CD4-positive, alpha-beta T cell treated with Interleukin-12 subunit alpha and Interleukin-12 subunit beta, for 1 hour (primary cell): Measurements from ENCODE around the gene FHOD1.

Source experiments
- DNase-seq: peaks from one replicate; pipeline ENCODE4 v3.0.0-alpha.2; 2020

Gene FHOD1

DNA sequence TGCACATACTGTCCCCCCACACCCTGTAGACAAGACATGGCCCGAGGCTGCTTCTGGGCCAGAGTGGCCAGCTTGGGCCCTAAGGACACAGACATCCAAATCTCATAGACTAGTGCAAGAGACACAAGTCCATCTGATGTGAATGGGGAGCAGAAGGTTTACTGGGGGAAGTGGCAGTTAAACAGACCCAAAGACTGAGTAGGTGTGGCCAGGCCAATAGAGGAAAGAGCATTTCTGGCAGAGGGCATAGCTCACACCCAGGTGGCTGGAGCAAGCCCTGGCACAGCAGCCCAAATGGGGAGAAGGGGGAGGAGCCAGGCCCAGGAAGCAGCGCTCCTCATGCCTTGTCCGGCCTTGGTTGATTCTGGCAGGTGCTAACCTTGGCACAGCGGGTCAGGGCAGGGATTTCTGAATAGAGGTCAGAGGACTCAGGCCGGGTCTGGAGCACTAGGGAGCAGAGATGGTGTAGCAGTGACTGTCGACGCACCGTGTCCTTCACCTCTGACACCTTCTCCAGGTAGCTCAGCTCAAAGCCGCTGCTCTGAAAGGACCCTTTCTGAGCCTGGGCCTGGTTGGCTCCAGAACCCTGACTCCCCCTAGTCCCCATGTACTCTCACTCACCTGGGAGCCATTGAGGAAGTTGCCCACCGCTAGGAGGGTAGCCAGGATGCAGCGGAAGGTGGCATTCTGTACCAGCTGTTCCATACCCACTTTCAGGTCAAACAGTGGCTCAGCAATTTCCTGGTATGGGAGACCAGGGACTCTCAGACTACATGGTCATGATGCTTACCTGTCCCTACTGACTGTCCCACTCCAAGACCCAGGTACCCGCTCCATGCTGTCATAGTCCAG, 16.2 kb downstream of the FHOD1 start:
- no peak for DNase-seq

DNA sequence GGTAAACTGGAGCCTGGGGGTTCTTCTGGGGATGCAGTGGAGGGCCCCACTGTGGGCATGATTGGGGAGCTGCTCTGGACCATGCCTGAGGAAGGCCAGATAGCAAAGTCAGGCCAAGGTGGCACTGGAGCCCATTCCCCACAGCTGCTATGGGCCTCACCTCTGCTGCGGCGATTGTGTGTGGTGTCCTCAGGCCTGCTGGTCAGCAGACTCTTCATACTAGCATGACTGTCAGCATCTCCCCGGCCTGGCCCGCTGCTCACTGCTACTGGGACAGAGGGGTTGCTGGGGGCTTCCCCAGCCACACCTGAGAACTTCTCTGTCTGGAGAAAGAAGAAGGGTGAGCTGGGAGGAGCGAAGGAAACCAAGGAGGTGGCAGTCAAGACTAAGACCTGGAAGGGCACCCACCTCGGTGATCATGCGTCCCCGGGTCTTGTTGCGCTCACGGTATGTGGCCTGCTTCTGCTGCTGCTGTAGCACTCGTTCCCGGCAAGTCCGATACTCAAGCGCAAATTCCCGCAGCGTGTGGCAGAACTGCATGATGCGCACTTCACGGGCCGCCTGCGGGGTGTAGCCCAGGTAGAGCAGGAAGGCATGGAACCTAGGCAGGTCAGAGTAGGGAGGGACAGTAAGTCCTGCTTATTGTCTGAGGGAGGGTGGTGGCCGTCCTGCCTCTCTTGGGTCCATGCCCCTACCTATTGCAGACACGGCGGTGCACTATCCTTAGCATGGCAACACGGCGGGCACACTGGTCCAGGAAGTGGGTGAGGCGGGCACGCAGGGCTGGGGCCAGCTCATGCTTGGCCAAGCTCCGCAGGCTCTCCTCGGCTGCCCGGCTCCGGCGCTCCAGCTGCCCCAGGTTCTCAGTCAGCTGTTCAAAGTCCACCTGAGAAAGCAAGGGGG, 17.1 kb downstream of the FHOD1 start:
- no peak for DNase-seq

DNA sequence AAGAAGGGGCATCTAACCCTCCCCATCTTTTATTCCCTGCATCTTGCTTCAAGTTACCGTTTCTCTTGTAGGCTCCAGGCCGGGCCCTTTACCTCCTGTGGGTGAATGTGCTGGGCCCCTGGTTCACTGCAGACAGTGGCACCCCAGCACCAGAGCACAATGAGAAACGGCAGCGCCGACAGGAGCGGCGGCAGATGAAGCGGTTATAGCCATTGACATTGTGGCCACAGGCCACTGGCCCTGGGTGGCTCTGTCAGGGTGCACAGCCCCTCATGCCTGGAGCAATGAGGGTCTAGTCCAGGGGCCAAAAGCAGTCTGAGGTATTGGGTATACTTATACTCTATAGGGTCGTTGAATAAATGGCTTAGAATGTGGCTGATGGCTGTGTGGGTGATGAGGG, 18.4 kb downstream of the FHOD1 start:
- DNase-seq: no peak

DNA sequence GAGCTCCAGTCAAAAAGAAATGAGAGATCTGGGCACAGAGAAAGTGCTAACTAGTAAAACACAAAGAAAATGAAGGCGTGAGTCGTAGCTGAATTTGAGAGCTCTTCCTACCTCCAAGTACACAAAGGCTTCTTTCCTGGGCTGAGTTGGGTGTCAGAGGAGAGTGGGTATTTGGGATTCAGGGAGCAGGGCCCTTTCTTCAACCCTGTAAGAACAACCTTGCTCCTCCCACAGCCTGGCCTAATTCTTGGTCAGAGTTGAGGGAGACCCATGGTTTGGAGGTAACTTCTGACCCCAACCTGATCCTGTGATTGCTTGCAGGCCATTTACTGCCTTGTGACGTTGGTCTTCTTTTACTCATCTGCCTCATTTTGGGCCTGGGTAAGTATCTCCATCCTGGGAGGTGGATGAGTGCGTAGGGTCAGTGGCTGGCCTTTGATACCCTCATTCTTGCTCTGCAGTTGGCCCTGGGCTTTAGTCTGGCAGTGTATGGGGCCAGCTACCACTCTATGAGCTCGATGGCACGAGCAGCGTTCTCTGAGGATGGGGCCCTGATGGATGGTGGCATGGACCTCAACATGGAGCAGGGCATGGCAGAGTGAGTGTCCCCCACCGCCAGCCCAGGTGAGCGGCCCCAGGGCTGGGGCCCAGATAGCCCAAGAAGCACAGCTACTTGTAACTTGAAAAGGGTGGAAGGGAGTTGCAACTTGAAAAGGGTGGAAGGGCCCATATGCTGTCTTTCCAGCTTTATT, 19.1 kb downstream of the FHOD1 start:
- DNase-seq: no peak

DNA sequence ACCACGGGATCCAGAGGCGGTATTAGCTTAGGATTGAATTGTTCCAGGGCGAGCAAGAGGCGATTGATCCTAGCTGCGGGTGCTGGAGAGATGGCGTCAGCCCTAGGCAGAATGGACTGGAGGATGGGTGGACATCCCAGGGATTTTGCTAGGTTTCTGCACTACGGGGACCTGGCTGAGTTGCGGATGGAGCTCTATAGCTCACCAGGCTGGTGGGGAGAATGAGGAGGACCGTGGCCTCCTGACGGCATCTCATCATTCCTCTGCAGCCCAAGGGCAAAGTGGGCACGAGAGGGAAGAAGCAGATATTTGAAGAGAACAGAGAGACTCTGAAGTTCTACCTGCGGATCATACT, 19.7 kb downstream of the FHOD1 start:
- no peak for DNase-seq

DNA sequence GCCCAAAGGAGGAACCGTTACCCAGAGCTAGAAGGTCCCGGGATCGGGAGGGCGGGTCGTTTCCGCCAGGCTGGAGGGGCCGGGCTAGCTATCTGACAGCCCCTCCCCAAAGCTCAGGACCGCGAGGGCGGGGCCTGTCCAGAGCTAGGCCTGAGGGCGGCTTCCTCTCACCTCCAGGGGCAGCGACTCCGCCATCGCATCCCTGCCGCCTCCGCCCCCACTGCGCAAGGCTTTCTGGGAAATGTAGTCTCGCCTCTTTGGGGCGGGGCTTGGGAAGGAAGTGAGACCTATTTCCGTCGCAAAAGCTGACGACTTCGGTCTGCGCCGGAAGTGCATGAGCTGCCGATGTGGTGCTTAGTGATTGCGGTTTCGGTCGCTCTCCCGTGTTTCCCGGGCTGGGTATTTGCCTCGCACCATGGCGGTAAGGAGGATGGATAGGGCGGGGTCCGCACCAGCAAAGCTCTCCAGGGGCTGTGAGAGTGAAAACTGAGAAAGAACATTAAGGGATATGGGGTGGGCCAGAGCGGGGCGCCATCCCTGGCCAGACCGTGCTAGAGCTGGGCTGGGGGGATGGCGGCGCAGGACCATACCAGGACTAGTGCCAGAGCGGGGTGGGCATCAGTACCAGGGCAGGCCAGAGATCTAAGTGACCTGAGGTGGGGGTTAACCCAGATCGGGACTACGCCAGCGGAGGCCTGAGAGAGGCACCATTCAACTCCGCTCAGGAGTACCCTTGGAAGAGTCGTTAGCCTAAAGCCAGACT, 20.3 kb downstream of the FHOD1 start, which contains the start of gene TMEM208:
TSS of gene TMEM208 (plus strand) at position 327 of the 763 bp plus-strand sequence. CDS start at position 416, 89 bp downstream.
- peak; percentile 98 for DNase-seq

DNA sequence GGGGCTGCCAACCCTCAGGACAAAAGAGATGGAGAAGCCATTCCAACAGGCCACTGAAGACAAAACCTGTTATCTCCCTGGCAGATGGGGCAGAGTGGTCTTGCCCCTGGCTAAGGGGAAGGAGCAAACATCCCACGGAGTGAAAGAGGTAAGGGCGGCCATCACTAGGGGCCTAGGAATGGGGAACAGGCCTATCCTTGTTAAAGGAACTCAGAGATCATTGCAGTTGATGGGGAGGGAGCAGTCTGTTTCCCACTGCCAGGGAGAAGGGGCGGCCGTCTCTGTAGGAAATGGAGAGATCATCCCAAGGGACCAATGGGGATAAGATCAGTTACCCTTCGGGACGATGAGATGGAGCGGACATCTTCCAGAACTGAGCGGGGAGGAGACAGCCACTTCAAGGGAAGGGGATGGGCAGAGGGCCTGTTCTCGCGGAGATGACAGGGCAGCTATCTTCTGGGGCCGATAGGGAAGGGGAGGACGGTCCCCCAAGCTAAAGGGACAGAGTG, 20.9 kb downstream of the FHOD1 start:
- DNase-seq: no peak

DNA sequence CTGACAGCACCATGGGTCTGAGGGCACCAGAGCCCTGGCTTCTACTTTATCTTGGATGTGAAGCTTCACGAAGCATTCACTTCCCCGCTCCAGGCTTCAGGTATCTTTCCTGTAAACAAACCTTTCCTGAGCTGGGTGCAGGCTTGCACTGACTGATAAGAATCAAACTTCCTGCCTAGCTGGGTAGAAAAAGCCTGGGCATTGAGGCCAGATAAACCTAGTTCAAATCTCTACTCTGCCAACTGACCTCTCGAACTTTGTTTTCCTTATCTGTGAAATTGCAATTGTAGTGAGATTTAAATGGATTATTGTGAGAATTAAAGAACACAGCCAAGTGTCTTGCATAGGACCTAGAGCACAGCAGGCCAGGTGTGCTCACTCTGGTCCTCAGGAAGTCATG, 23.3 kb downstream of the FHOD1 start:
- no peak for DNase-seq

DNA sequence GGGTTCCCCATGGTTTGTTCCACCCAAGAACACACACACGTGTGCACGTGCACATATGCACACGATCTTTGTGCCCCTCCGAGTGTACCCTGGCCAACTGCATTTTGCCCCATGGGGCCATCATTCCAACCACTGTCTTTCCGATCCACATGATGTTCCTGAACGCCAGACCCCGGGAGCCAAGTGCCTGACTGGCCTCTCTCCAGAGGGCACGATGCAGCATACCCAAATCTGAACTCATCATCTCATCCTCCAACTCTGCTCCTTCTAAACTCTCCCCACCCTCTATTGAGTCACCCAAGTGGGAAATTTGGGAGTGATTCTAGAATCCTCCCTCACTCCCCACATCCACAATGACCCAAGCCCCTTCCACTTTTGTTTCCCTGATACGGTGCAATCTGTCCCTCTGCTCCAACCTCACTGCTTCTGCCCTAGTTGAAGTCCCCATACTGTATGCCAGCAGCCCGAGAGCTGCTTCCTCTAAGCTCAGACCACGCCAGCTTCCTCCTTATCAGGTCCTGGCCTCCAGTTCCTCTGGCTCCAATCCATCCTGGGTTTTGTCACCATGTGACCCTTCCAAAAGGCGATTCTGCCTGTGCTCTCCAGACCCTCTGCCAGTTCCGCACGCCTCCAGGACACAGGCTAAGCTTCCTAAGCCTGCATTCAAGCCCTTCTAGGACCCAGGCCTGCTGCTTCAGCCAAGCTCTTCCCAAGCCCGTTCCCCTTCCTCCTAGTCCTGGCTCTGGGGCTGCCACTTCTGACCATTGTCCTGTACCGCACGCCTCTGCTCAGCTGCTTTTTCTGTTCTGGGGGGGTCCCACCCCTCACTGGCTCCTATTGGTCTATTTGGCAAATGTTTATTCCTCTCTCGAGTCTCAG, 30.4 kb downstream of the FHOD1 start:
- no peak for DNase-seq

DNA sequence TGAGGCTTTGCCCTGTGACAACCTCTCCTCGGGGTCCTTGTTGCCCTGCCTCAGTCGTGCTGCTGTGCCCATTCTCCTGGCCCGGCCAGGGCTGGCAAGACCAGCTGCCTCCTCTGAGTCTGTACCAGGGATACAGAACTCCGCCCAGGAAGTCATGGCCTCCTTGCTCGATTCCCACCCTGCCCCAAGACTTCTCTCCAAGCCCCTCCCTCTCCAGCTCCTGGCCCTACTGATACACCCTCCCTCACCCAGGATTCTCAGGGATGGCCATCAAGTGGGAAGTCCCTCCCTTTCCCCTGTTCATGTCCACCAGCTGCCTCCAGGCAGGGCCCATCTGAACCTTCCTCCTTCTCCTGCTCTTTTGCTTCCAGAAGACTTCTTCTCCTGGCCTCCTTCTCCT, 31.6 kb downstream of the FHOD1 start:
- DNase-seq: no peak

DNA sequence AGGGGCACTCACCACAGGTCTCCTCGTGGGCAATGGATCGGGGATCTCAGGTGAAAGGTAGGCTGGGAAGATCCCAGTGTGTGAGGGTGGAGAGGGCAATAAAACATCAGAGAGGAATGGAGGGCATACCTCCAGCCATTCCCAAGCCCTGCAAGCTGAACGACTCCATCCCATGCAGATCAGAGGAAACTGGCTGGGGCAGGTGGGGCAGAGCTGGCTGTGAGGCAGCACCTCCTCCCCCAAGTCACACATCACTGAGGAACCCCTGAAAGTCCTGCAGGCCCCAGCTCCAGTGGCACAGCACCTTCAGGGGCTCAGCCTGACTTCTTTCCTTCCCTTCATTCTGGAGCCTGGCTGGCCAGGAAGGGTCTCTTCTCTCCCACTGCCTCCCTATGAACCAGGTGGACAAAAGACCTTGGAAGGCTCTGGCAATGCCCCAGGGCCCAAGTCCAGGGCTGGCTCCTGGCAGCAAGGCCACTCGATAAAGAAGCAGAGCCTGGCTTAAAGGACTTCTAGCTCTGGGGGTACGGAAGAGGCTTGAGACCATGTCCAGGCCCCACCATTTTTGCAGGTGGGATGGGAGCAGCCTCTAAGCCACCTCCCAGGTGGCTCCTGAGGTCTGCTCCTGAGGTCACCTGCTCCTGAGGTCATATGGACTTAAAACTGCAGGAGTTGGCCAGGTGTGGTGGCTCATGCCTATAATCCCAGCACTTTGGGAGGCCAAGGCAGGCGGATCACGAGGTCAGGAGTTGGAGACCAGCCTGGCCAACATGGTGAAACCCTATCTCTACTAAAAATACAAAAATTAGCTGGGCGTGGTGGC, 33.9 kb downstream of the FHOD1 start:
- DNase-seq: no peak

DNA sequence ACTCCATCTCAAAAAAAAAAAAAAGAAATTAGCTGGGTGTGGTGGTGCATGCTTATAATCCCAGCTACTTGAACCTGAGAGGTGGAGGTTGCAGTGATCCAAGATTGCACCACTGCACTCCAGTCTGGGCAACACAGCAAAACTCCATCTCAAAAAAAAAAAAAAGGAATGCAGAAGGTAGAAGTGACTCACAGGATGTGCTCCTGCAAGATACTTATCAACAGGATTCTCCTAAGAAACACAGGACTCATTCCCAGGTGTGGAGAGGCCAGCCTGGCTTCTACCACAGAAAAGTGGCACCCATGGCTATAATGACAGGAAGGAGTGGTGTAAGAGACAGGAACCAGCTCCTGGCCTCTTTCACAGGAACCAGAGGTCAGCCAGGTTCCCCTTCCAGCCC, 34.5 kb downstream of the FHOD1 start:
- no peak for DNase-seq

DNA sequence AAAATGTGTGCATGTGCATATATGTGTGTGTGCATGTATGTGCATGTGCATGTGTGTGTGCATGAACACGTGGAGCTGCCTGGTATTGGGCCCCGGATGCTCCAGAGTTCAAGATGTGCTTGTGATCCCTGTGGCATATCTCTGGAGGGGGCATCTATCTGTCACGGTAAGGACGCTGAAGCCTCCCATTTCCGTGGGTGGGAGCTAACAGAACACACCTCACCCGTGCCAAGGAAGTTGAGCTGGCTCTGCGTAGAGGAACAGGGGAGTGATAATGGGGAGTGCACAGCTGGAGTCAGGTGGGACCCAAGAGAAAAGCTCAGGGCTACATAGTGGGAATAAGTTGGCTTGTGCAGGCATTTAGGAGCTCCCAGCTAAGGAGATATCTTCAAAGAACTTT, 35.6 kb downstream of the FHOD1 start:
- no peak for DNase-seq

DNA sequence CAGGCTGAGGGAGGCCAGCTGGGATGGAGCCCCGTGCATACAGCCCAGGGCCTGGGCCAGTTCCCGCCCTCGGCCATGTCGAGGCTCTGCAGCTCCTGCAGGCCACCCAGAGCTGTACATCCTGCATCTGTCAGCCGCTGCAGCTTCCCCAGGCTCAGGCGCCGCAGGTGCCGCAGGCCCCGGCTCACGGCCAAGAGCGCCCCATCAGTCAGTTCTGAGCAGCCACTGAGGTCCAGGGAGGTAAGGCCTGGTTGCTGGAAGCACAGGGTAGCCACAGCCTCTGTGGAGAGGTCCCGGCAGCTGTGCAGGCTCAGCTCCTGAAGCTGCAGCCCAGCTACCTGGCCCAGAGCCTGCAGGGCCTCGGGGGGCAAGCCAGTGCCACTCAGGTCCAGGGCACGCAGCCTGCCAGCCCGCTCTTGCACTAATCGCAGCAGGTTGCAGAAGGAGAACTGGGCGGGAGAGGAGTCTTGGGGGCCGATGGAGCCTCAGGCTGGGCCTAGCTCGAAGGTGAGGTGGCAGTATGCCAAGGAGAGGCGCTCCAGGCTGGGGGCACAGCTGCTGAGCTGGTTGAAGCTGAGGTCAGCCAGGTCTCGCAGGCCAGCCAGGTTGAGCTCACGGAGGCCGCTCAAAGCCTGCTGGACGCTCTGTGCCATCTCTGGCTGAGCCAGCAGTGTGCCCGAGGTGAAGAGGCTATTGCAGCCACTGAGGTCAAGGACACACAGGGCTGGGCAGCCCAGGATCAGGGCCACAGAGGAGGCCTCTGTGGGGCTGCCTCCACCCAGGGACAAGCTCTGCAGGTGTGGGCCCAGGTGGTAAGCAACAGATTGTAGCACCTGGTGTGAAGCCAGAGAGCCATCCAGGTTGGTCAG, 37.0 kb downstream of the FHOD1 start:
- no peak for DNase-seq

DNA sequence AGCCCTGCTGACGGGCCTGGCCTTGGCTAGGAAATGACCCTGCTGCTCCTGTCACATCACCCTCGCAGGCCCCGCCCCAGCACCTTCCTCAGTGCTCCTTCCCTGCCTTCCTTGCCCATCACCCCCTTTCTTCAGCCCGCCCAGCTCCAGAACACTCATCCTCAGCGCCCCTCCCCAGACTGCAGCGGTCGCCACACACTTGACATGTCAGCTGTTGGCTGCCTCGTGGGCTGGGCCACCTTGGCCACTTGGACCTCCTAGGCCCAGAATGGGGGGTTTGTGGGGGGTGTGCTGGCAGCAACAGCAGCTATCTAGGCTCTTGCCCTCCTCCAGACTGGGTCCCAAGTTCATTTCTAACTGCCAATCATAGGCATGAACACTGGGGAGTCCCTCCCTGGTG, 37.7 kb downstream of the FHOD1 start:
- DNase-seq: no peak

DNA sequence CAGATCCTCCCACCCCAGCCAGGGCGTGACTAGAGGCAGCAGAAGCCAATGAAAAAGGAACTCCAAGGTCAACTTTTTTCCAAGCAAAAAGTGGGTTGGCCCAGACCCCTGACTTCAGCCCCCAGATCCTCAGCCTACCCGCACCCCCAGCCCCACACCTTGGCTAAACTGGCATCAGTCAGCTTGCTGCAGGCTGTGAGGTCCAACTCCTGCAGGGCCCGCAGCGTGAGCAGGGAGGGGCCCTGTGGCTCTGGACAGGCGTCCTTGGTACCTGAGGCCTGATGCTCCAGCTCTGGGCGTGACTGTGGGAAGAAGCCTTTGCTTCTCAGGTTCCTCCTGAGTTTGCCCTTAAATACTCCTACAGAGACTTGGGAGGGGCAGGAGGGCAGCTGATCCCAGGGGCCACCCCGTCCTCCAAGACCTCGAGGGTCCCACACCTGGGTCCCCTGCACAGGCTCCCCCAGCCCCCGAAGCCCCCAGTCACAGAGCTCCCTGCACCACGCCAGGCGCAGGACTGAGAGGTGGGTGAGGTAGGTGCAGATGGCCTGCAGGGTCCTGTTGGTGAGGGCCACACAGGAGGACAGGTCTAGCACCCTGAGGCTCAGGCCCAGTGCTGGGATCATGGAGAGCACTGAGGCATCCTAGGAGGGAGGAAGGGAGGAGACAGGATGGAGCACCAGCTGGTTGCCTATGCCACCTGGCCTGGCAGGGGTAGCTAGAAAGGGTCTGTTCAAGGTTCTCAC, 39.0 kb downstream of the FHOD1 start:
- DNase-seq: no peak

DNA sequence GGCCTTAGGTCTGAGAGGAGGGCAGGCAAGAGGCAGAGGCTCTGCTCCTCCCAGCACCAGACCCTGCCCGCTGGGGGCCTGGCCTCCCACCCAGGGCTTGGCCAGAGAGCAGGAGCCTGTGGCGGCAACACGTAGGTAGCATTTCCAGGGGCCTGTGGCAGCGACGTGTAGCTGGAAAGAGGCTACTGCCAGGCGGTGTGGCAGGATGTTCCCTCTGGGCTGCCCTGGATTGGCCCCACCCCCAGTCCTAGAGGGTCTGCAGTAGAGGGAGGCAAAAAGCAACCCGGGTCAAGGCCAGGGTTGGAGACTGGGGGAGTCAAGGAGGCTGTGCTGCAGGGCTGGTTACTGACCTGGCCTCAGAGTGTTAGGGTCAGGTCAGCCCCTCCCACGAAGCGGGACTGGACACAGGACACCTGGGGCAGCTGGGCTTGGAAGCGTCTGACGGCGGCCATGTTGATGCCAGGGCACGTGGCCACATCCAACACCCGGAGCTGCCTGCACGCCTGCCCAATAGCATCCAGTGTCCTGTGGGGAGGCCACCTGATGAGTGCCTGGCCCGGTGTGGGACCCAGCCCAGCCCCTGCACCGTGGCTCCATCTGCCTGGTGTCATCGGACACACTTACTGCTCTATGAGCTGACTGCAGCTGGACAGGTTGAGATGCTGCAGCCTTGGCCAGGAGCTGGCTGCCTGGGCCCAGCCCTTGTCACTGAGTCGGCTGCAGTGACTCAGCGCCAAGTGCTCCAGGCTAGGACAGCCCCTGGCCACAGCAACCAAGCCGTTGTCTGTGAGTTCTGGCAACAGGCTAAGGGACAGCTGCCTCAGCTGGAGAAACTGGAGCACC, 39.8 kb downstream of the FHOD1 start:
- no peak for DNase-seq

DNA sequence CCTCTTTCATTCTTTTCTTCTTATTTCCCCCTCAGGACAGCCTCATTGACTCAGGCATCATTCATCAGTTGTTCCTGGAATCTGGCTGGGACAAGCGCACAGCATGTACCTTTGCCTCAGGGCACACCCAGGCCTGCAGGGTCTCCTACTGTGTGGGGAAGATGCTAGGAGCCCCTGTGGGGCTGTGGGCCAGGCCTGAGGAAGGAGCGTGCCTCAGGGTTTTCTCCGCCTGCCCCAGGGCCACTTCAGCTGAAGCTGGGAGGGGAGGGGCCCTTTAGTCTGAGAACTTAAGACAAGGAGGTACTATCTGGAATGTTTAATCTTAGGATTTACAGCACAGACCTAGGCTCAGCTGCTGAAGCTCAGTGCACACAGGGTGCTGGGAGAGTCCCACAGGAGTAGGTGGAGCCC, 40.4 kb downstream of the FHOD1 start:
- no peak for DNase-seq
